ENCODE results near the gene UBA52.
A peak's percentile ranks its signal among the peaks of the same experiment; 100 is the strongest.

Gene UBA52

GRCh38 chr19:18587962-18588610 lies 16.4 kb downstream of the UBA52 start:
- H2BK12ac ChIP-seq (ENCODE audit: low read length): no peak overlapping the region
- peak overlapping the region; percentile 45 for H4K91ac ChIP-seq (ENCODE audit: low read depth, low read length)
- H3K9ac ChIP-seq (ENCODE audit: low read length): no peak overlapping the region
- no peak overlapping the region for H3K23ac ChIP-seq (ENCODE audit: low read length)
- peak overlapping the region; percentile 87 for H3K4me2 ChIP-seq (ENCODE audit: low read length)
- peak overlapping the region; percentile 92 for H4K12ac ChIP-seq (ENCODE audit: low read depth, low read length)
- H3K4me1 ChIP-seq (ENCODE audit: control insufficient read depth in 1 of 2, insufficient read depth in 2 of 2, low read length in 2 of 2): peaks cover 6 to 13% of the 10 kb centered on the region in 2 experiments
- peak overlapping the region; percentile 8 for H3K18ac ChIP-seq (ENCODE audit: low read length)
- H2AFZ ChIP-seq (ENCODE audit: insufficient read depth, low read length, poor library complexity): peak overlapping the region; percentile 62
- peak overlapping the region; percentile 24 for H3K14ac ChIP-seq (ENCODE audit: low read length)
- H2AK5ac ChIP-seq (ENCODE audit: low read length): no peak overlapping the region
- no peak overlapping the region for H2BK5ac ChIP-seq (ENCODE audit: low read depth, low read length, poor library complexity)
- peak overlapping the region; percentile 17 for H2BK120ac ChIP-seq (ENCODE audit: insufficient read depth, low read length, poor library complexity)
- peaks cover 16% of the 10 kb centered on the region for H3K79me1 ChIP-seq (ENCODE audit: low read length)
- no peaks in the 10 kb centered on the region for H3K27me3 ChIP-seq (ENCODE audit: insufficient read depth, low read length)
- WGBS (ENCODE audit: extremely low coverage, insufficient coverage, insufficient read length): no CpG with 5 or more reads among the region's 16 CpGs
- peaks cover 4 to 6% of the 10 kb centered on the region in 2 experiments for H3K36me3 ChIP-seq (ENCODE audit: control insufficient read depth in 1 of 2, insufficient read depth in 2 of 2, low read length in 2 of 2)
- no peak overlapping the region for H3K4ac ChIP-seq (ENCODE audit: low read depth, low read length)
- peaks cover 6% of the 10 kb centered on the region for H3K79me2 ChIP-seq (ENCODE audit: control insufficient read depth, insufficient read depth, low read length, poor library complexity)
- no peak overlapping the region for H3K4me3 ChIP-seq (ENCODE audit: low read depth, low read length)
- H3K9me3 ChIP-seq (ENCODE audit: insufficient read depth, low read depth, low read length): peaks cover 6% of the 10 kb centered on the region
- H4K8ac ChIP-seq (ENCODE audit: low read depth, low read length): peak overlapping the region; percentile 98
- DNase-seq: no peak
- H3K27ac ChIP-seq (ENCODE audit: low read depth, low read length): no peak overlapping the region

DNA sequence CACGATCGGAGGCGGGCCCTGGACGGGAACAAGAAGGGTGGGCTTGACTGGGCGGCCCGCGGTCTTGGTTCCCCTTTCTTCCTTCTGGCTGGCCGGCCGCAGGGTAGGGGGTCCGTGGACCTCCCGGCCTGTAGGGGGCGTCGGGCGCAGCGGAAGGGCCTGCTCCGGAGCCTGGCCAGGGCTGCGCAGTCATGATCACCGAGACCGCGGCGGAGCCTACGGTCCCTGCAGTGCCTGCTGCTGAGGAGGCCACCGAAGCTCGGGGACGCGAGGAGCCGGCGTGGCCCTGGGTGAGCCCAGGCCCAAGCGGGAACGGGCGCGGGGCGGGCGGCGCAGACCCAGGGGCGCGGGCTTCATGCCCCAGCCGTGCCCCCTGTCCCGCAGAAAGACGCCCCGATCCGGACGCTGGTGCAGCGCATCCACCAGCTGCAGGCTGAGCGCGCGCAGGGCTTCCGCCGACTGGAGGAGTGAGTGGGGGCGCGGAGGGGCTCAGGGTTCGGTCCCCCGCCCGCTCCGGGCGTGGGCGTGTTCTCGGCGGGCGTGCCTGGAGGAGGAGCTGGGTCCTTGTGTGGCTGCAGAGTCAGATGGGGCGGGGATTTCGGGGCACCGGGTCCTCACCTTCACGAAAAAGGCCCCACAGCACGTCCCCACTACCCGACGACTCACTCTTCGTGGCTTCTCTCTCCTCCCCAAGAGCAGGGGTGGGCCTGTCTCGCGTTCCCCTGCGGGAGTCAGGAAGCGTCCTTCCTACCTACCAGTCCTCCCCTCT lies 17.1 kb downstream of the UBA52 start, which contains the start of gene REX1BD:
Gene REX1BD (plus strand): TSS at position 188 of the 769 bp plus-strand sequence. CDS start 4 bp downstream, at position 192.
- no peak within 1 kb of the TSS for H3K23ac ChIP-seq (ENCODE audit: low read length)
- H3K18ac ChIP-seq (ENCODE audit: low read length): peak within 1 kb of the TSS; percentile 84
- peaks cover 6% of the 10 kb centered on the region for H3K79me2 ChIP-seq (ENCODE audit: control insufficient read depth, insufficient read depth, low read length, poor library complexity)
- peak within 1 kb of the TSS; percentile 98 for H4K8ac ChIP-seq (ENCODE audit: low read depth, low read length)
- peak within 1 kb of the TSS; percentile 95 for H4K91ac ChIP-seq (ENCODE audit: low read depth, low read length)
- peak within 1 kb of the TSS; percentile 65 for H3K9ac ChIP-seq (ENCODE audit: low read length)
- peaks cover 6 to 15% of the 10 kb centered on the region in 2 experiments for H3K4me1 ChIP-seq (ENCODE audit: control insufficient read depth in 1 of 2, insufficient read depth in 2 of 2, low read length in 2 of 2)
- peak within 1 kb of the TSS; percentile 86 for H2BK5ac ChIP-seq (ENCODE audit: low read depth, low read length, poor library complexity)
- no peaks in the 10 kb centered on the region for H3K27me3 ChIP-seq (ENCODE audit: insufficient read depth, low read length)
- H3K4me2 ChIP-seq (ENCODE audit: low read length): peak within 1 kb of the TSS; percentile 87
- H2AK5ac ChIP-seq (ENCODE audit: low read length): peak within 1 kb of the TSS; percentile 16
- H3K9me3 ChIP-seq (ENCODE audit: insufficient read depth, low read depth, low read length): peaks cover 6% of the 10 kb centered on the region
- H4K12ac ChIP-seq (ENCODE audit: low read depth, low read length): peak within 1 kb of the TSS; percentile 92
- peak within 1 kb of the TSS; percentile 84 for H3K4me3 ChIP-seq (ENCODE audit: low read depth, low read length)
- WGBS (ENCODE audit: extremely low coverage, insufficient coverage, insufficient read length): no CpG with 5 or more reads among the region's 72 CpGs
- peak; percentile 71 to 84 for DNase-seq
- peak within 1 kb of the TSS; percentile 86 for H2AFZ ChIP-seq (ENCODE audit: insufficient read depth, low read length, poor library complexity)
- H2BK12ac ChIP-seq (ENCODE audit: low read length): no peak within 1 kb of the TSS
- H3K79me1 ChIP-seq (ENCODE audit: low read length): peaks cover 16% of the 10 kb centered on the region
- H3K14ac ChIP-seq (ENCODE audit: low read length): peak within 1 kb of the TSS; percentile 96
- H2BK120ac ChIP-seq (ENCODE audit: insufficient read depth, low read length, poor library complexity): peak within 1 kb of the TSS; percentile 87
- H3K36me3 ChIP-seq (ENCODE audit: control insufficient read depth in 1 of 2, insufficient read depth in 2 of 2, low read length in 2 of 2): peaks cover 4 to 6% of the 10 kb centered on the region in 2 experiments
- H3K27ac ChIP-seq (ENCODE audit: low read depth, low read length): peak within 1 kb of the TSS; percentile 94
- H3K4ac ChIP-seq (ENCODE audit: low read depth, low read length): peak within 1 kb of the TSS; percentile 88

DNA sequence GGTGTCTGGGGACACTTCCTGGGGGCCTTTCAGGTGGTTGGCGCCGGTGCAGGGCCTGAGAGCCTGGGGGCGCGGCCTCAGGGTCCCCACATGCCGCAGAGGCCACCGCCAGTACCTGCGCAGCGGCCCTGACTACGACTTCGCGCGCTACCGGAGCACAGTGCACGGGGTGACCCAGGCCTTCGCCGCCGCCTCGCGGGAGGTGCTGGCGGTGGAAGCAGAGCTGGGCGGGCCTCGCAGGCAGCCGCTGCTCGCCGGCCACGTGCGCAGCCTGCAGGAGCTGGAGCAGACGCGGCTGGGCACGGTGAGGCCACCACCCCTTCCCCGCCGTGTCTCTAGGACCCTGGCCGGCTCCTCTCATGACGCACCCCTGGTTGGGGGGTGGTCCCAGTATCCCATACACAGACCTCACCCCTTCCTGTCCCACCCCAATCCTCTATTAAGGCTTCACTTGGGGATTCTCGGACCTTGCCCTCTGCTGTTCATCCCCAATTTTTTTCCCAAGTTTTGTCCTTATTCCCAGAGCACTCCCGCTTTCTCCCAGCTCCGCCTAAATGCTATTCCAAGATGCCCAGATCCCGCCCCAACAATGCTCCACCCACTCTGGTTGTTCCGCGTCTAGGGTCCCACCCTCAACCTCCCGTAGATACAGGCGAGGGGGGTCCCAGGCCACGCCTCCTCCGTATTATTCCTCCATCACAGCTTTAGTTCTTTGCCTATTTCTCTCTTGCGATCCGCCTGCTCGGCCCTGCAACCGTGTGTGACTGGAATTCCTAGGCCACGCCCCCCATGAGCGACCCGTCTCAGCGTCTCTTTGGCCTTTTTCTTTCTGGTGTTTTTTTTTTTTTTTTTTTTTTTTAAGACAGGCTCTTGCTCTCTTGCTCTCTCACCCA lies 18.0 kb downstream of the UBA52 start:
- no CpG with 5 or more reads among the region's 52 CpGs for WGBS (ENCODE audit: extremely low coverage, insufficient coverage, insufficient read length)
- peaks cover 4 to 6% of the 10 kb centered on the region in 2 experiments for H3K36me3 ChIP-seq (ENCODE audit: control insufficient read depth in 1 of 2, insufficient read depth in 2 of 2, low read length in 2 of 2)
- H3K18ac ChIP-seq (ENCODE audit: low read length): peak overlapping the region; percentile 43
- H4K91ac ChIP-seq (ENCODE audit: low read depth, low read length): peak overlapping the region; percentile 22
- H2BK5ac ChIP-seq (ENCODE audit: low read depth, low read length, poor library complexity): peak overlapping the region; percentile 26
- H4K8ac ChIP-seq (ENCODE audit: low read depth, low read length): peak overlapping the region; percentile 64
- H2BK12ac ChIP-seq (ENCODE audit: low read length): no peak overlapping the region
- peak overlapping the region; percentile 84 for H3K4me3 ChIP-seq (ENCODE audit: low read depth, low read length)
- DNase-seq: peak; percentile 80 to 83
- H3K4ac ChIP-seq (ENCODE audit: low read depth, low read length): peak overlapping the region; percentile 18
- peaks cover 8 to 17% of the 10 kb centered on the region in 2 experiments for H3K4me1 ChIP-seq (ENCODE audit: control insufficient read depth in 1 of 2, insufficient read depth in 2 of 2, low read length in 2 of 2)
- H2AK5ac ChIP-seq (ENCODE audit: low read length): peak overlapping the region; percentile 16
- peaks cover 6% of the 10 kb centered on the region for H3K9me3 ChIP-seq (ENCODE audit: insufficient read depth, low read depth, low read length)
- no peak overlapping the region for H3K23ac ChIP-seq (ENCODE audit: low read length)
- peak overlapping the region; percentile 94 for H3K27ac ChIP-seq (ENCODE audit: low read depth, low read length)
- H2AFZ ChIP-seq (ENCODE audit: insufficient read depth, low read length, poor library complexity): peak overlapping the region; percentile 38
- peak overlapping the region; percentile 47 for H2BK120ac ChIP-seq (ENCODE audit: insufficient read depth, low read length, poor library complexity)
- H3K4me2 ChIP-seq (ENCODE audit: low read length): peak overlapping the region; percentile 87
- peak overlapping the region; percentile 6 for H3K14ac ChIP-seq (ENCODE audit: low read length)
- H3K9ac ChIP-seq (ENCODE audit: low read length): peak overlapping the region; percentile 64
- H3K79me2 ChIP-seq (ENCODE audit: control insufficient read depth, insufficient read depth, low read length, poor library complexity): peaks cover 6% of the 10 kb centered on the region
- no peaks in the 10 kb centered on the region for H3K27me3 ChIP-seq (ENCODE audit: insufficient read depth, low read length)
- peaks cover 16% of the 10 kb centered on the region for H3K79me1 ChIP-seq (ENCODE audit: low read length)
- H4K12ac ChIP-seq (ENCODE audit: low read depth, low read length): peak overlapping the region; percentile 1

Data from trophoblast cell (in vitro differentiated cells and primary cell).